Cortex of kidney (tissue), 1 donor: ENCODE results near the gene HYAL1.

Source experiments
- DNase-seq: peaks from one replicate; lab custom pipeline; 2025; lab: John Stamatoyannopoulos, UW

HYAL1 gene

GRCh38 chr3:50260027-50260941 is 43.1 kb downstream of the HYAL1 start:
- DNase-seq = peak; percentile 67

DNA sequence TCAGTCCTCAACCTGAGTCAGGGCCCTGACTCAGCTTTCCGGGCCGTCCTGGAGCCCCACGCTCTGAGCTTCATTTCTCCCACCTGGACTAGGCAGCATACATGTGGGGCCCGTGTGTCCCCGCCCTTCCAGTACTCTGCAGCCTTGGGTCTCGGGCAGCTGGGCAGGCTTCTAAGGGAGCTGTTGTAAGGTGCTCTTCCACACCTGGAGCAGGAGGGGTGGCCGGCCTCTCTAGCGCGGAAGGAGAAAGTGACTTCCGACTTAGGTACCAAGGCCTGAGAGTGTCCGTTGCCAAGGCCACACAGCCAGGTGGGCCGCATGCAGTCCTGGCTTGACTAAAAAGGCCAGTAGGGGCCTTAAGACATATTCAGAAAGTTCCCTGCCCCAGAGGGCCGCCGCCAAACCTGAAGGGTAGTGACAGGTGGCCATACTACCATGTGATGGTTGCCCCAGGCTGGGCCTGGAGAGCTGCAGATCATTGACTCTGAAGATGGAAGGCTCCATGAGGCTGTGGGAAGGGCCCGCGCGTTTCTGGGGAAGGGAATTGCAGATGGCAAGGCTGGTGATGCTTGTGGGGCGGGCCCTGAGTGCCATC is 43.8 kb downstream of the HYAL1 start:
- DNase-seq = no peak

- DNase-seq = no peak
Measured at GRCh38 chr3:50258979-50259378, 44.4 kb downstream of the HYAL1 start.

GRCh38 chr3:50258029-50258680 is 45.2 kb downstream of the HYAL1 start:
- no peak for DNase-seq

- DNase-seq = no peak
Measured at GRCh38 chr3:50256978-50257890, 46.1 kb downstream of the HYAL1 start.

DNA sequence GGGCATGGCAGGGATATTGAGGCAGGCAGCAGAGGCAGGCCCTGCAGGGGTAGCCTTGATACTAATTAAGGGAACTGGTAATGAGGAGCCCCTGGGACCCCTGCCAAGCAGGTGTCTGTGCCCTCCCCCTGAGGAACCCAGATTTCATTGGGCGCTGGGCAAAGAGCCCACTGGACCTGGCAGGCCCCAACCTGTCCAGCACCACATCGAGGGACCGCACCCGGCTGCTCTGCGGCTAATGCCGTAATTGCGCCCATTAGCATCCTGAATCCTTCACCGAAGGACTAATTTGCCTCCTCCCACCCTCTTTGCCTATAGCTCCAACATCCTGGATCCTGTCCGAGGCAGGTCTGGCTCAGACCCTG is 48.1 kb downstream of the HYAL1 start:
- DNase-seq = no peak

DNA sequence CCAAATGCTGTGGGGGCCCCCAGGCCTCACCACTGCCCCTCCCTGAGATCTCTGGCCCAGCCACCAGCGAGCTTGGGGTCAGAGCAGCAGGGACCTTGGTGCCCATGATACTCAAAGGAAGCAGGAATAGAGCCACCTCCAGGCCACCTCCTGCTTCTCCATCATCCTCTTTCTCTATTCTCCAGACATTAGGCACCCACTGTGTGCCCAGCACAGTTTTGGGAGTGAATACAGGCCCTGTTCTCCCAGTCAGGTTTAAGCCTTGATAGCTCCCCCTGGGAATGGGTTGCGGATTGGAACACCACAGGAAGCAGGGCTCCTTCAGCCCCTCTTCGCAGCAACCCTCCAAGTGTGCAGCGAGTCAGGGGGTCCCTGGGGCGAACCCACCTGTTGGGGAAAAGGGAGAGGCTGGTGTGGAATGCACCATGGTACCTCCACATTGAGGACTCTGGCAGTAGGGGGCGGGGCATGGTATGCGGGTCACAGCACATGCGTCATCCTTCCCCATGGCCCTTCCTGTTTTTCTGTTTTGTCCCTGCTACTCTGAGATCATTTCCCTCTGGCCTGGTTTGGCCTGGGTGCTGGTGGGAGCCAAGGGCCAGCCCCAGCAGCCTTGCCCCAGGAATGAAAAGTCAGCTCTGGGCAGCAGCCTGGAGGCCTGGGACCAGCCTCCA is 48.7 kb downstream of the HYAL1 start:
- DNase-seq = no peak

DNA sequence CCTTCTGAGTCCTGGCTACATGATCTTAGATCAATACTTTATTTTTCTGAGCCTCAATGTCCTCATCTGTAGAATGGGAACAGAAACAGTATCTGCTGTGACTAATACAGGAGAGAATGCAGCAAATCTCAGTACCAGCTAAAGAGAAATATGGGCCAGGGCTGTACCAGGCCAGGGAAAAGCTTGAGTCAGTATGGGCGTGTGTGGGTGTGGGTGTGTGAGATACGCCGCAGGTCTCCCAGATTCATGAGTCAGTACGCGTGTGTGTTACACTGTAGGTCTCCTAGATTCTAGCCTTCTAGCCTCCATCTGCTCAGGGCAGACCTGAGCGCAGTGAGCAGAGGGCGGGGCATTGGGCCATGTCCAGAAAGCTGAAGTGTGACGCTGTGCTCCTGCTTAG is 52.2 kb downstream of the HYAL1 start:
- DNase-seq = no peak

GRCh38 chr3:50250514-50250913 is 52.9 kb downstream of the HYAL1 start:
- DNase-seq = no peak
